ENCODE data around the gene MAP4K1.

MAP4K1 gene

DNA sequence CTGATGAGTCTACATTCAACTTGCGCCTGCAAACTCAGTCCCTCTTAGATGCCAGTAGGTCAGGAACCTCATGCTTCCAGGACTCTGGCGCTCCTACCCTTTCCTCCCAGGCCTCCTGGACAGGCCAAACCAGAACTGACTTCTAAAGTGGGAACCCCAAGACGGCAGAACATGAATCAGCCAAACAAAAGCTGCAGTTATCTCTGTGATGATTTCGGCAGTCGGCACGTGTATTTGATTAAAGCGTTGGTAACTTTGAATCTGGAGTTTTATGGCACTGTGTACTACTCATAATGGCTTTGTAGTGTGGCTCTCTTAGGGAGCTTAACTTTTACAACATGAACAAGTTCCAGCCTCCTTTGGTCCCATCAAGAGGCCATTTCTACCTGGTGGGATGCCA is 43.4 kb upstream of the MAP4K1 start:
- H3K4me1 ChIP-seq (ENCODE audit: control insufficient read depth, insufficient read depth, low read length): peaks cover 73% of the 10 kb centered on the region
- no peak overlapping the region for H3K4me3 ChIP-seq (ENCODE audit: low read depth, low read length)
- ChIA-PET POLR2A (interaction anchor here (6.3 kb wide), 1 partner anchor 13 kb away, joined by 104 read pairs; the partner anchor contains the start of gene ACTN4), CTCF (interaction anchor here (0.6 to 3.3 kb wide), 3 partner anchors 25 to 816 kb away, joined by 3 to 12 read pairs (median 4); no protein-coding TSS in a partner anchor)
- TF ChIP-seq GLIS1 (tag by site-specific recombination; IDR thresholded peaks at IDR 0.05) (peak; percentile 47; the same call in 1 of the 2 replicates), ZFP41 (tag by site-specific recombination; IDR thresholded peaks at IDR 0.05; ENCODE audit: borderline replicate concordance) (no peak)
- peaks cover 10 to 39% of the 10 kb centered on the region in 2 experiments for H3K36me3 ChIP-seq (ENCODE audit: control insufficient read depth in 2 of 2, insufficient read depth in 1 of 2, low read length in 2 of 2)
- H3K9me3 ChIP-seq (ENCODE audit: control insufficient read depth, insufficient read depth, low read depth, low read length): no peaks in the 10 kb centered on the region; the same call in 1 of the 2 replicates
- H3K27ac ChIP-seq (ENCODE audit: extremely low read depth, low read depth, low read length): no peak overlapping the region

DNA sequence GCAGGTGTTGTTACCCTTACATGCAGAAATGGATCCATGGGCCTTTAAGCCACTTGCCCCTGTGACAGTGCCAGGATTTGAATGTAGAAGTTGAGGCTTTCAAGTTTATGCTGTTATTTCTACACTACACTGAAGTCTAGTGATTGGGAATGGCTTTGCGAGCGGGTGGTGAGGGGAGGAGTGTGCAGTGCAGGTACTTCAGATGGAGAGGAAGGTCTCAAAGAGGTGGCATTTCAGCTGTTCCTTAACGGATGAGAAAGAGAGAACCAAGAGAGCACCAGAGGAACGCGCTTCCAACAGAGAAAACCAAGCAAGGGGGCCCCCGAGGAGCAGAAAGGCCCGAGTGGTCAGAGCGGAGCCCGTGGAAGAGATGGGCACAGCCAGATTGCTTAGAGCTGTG is 43.0 kb upstream of the MAP4K1 start:
- no peaks in the 10 kb centered on the region; the same call in 1 of the 2 replicates for H3K9me3 ChIP-seq (ENCODE audit: control insufficient read depth, insufficient read depth, low read depth, low read length)
- H3K4me3 ChIP-seq (ENCODE audit: low read depth, low read length): no peak overlapping the region
- TF ChIP-seq TRIM28 (IDR thresholded peaks at IDR 0.05; ENCODE audit: borderline replicate concordance, low read length): no peak
- TF ChIP-seq, protein P1, sequence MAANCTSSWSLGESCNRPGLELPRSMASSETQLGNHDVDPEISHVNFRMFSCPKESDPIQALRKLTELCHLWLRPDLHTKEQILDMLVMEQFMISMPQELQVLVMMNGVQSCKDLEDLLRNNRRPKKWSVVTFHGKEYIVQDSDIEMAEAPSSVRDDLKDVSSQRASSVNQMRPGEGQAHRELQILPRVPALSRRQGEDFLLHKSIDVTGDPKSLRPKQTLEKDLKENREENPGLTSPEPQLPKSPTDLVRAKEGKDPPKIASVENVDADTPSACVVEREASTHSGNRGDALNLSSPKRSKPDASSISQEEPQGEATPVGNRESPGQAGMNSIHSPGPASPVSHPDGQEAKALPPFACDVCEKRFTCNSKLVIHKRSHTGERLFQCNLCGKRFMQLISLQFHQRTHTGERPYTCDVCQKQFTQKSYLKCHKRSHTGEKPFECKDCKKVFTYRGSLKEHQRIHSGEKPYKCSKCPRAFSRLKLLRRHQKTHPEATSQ (tag by site-specific recombination; IDR thresholded peaks at IDR 0.05): no peak
- TF ChIP-seq ZFP37 (tag by site-specific recombination; IDR thresholded peaks at IDR 0.05): 0 out of 2 replicates have a peak, but pooled peaks have one; percentile 20
- TF ChIP-seq, protein P2, sequence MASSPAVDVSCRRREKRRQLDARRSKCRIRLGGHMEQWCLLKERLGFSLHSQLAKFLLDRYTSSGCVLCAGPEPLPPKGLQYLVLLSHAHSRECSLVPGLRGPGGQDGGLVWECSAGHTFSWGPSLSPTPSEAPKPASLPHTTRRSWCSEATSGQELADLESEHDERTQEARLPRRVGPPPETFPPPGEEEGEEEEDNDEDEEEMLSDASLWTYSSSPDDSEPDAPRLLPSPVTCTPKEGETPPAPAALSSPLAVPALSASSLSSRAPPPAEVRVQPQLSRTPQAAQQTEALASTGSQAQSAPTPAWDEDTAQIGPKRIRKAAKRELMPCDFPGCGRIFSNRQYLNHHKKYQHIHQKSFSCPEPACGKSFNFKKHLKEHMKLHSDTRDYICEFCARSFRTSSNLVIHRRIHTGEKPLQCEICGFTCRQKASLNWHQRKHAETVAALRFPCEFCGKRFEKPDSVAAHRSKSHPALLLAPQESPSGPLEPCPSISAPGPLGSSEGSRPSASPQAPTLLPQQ (tag by site-specific recombination; IDR thresholded peaks at IDR 0.05): no peak
- TF ChIP-seq, protein P3, sequence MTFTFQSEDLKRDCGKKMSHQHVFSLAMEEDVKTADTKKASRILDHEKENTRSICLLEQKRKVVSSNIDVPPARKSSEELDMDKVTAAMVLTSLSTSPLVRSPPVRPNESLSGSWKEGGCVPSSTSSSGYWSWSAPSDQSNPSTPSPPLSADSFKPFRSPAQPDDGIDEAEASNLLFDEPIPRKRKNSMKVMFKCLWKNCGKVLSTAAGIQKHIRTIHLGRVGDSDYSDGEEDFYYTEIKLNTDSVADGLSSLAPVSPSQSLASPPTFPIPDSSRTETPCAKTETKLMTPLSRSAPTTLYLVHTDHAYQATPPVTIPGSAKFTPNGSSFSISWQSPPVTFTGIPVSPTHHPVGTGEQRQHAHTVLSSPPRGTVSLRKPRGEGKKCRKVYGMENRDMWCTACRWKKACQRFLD (tag by site-specific recombination; IDR thresholded peaks at IDR 0.05): no peak
- TF ChIP-seq ZNF302 (tag by site-specific recombination; IDR thresholded peaks at IDR 0.05; ENCODE audit: low read depth): no peak
- TF ChIP-seq ZNF600 (tag by site-specific recombination; IDR thresholded peaks at IDR 0.05): peak; percentile 7; the same call in 1 of the 2 replicates
- ChIA-PET CTCF (interaction anchor here (0.6 to 3.3 kb wide), 4 partner anchors 25 to 815 kb away, joined by 3 to 12 read pairs (median 4); no protein-coding TSS in a partner anchor), POLR2A (interaction anchor here (6.3 kb wide), 1 partner anchor 12 kb away, joined by 104 read pairs; the partner anchor contains the start of gene ACTN4)
- H3K27ac ChIP-seq (ENCODE audit: extremely low read depth, low read depth, low read length): no peak overlapping the region
- peaks cover 71% of the 10 kb centered on the region for H3K4me1 ChIP-seq (ENCODE audit: control insufficient read depth, insufficient read depth, low read length)
- peaks cover 13 to 43% of the 10 kb centered on the region in 2 experiments for H3K36me3 ChIP-seq (ENCODE audit: control insufficient read depth in 2 of 2, insufficient read depth in 1 of 2, low read length in 2 of 2)

DNA sequence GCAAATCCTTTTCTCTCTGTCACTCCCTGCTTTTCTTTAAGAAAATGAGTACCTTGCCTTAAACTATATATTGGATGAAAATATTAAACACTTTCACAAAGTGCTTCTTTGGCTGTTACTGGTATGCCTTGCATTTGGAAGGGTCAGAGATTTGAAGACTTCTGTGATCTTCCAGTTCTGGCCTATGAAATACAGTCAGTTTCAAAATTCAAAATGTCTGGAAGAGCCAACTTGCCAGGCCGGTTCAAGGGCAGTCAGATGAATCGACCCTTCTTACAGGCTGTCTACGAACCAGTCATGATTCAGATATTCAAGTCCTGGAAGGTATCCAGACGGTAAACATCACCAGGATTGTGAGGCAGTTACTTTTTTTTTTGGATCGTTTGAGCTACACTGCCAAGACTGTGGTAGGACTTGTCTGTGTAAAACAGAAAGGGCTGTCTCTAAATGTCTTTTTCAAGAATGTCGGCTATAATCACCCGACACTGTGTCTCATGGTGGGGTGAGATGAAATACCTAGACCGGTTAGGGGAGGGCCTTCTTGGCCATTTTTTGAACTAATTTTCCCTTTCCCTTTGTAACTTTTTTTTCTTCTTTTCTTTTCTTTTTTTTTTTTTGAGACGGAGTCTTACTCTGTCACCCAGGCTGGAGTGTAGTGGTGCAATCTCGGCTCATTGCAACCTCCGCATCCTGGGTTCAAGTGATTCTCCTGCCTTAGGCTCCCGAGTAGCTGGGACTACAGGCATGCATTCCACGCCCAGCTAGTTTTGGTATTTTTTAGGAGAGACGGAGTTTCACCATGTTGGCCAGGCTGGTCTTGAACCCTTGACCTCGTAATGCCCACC is 40.9 kb upstream of the MAP4K1 start:
- ChIA-PET CTCF (interaction anchor here (0.6 to 5.2 kb wide), 10 partner anchors 11 to 556 kb away, joined by 3 to 29 read pairs (median 4); partner anchors contain the start of genes ACTN4, FAM98C, MRPS12 and SARS2), POLR2A (interaction anchor here (0.5 to 6.3 kb wide), 17 partner anchors 9 to 1552 kb away, joined by 3 to 104 read pairs (median 4); partner anchors contain the start of genes ACTN4, EIF3K and FAM98C)
- no peak overlapping the region for H3K4me3 ChIP-seq (ENCODE audit: low read depth, low read length)
- peak overlapping the region; percentile 70 for H3K27ac ChIP-seq (ENCODE audit: extremely low read depth, low read depth, low read length)
- H3K9me3 ChIP-seq (ENCODE audit: control insufficient read depth, insufficient read depth, low read depth, low read length): no peaks in the 10 kb centered on the region; the same call in 1 of the 2 replicates
- peaks cover 70% of the 10 kb centered on the region for H3K4me1 ChIP-seq (ENCODE audit: control insufficient read depth, insufficient read depth, low read length)
- H3K36me3 ChIP-seq (ENCODE audit: control insufficient read depth in 2 of 2, insufficient read depth in 1 of 2, low read length in 2 of 2): peaks cover 13 to 49% of the 10 kb centered on the region in 2 experiments
- TF ChIP-seq ZNF366 (tag by site-specific recombination; conservative IDR thresholded peaks at IDR 0.05): peak; percentile 59
- no peak for TF ChIP-seq ZSCAN23 (tag by site-specific recombination; IDR thresholded peaks at IDR 0.05)
- TF ChIP-seq, protein P4, sequence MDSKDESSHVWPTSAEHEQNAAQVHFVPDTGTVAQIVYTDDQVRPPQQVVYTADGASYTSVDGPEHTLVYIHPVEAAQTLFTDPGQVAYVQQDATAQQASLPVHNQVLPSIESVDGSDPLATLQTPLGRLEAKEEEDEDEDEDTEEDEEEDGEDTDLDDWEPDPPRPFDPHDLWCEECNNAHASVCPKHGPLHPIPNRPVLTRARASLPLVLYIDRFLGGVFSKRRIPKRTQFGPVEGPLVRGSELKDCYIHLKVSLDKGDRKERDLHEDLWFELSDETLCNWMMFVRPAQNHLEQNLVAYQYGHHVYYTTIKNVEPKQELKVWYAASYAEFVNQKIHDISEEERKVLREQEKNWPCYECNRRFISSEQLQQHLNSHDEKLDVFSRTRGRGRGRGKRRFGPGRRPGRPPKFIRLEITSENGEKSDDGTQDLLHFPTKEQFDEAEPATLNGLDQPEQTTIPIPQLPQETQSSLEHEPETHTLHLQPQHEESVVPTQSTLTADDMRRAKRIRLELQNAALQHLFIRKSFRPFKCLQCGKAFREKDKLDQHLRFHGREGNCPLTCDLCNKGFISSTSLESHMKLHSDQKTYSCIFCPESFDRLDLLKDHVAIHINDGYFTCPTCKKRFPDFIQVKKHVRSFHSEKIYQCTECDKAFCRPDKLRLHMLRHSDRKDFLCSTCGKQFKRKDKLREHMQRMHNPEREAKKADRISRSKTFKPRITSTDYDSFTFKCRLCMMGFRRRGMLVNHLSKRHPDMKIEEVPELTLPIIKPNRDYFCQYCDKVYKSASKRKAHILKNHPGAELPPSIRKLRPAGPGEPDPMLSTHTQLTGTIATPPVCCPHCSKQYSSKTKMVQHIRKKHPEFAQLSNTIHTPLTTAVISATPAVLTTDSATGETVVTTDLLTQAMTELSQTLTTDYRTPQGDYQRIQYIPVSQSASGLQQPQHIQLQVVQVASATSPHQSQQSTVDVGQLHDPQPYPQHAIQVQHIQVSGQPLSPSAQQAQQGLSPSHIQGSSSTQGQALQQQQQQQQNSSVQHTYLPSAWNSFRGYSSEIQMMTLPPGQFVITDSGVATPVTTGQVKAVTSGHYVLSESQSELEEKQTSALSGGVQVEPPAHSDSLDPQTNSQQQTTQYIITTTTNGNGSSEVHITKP (tag by site-specific recombination; IDR thresholded peaks at IDR 0.05): peak; percentile 86
- TF ChIP-seq ZNF341 (tag by site-specific recombination; IDR thresholded peaks at IDR 0.05; ENCODE audit: low read depth): peak; percentile 83
- TF ChIP-seq ZNF629 (tag by site-specific recombination; IDR thresholded peaks at IDR 0.05): peak; percentile 49; the same call in 1 of the 2 replicates
- no peak for TF ChIP-seq ZNF202 (tag by site-specific recombination; IDR thresholded peaks at IDR 0.05; ENCODE audit: borderline replicate concordance)
- TF ChIP-seq ZNF660 (tag by site-specific recombination; IDR thresholded peaks at IDR 0.05): peak; percentile 72
- TF ChIP-seq BCL11B (tag by site-specific recombination; IDR thresholded peaks at IDR 0.05; ENCODE audit: low read depth): no peak
- no peak for TF ChIP-seq ZNF10 (tag by site-specific recombination; IDR thresholded peaks at IDR 0.05)
- 0 out of 2 replicates have a peak, but pooled peaks have one; percentile 4 for TF ChIP-seq ZNF239 (tag by site-specific recombination; IDR thresholded peaks at IDR 0.05)
- TF ChIP-seq ZBTB17 (tag by site-specific recombination; IDR thresholded peaks at IDR 0.05): peak; percentile 98
